BJ (cell line): Measurements from ENCODE around the gene UQCC2. TPM values are rescaled to one million over a fixed set of nuclear protein-coding genes. Genes with fewer than 3 reads are reported as not detected.
A peak's percentile ranks its signal among the peaks of the same experiment; 100 is the strongest.

Experiments used
- CTCF ChIA-PET: fragments of 350-600 bp; formaldehyde crosslinking; extraction: SDS; loops from one replicate; lab custom pipeline; 2021; ENCODE audit warnings: antibody characterized with exemption, inconsistent platforms; lab: Yijun Ruan, JAX
- POLR2A ChIA-PET: fragments of 300-600 bp; sonication (Branson Sonifier 250); formaldehyde crosslinking; extraction: SDS; loops from one replicate; lab custom pipeline; 2021; ENCODE audit warnings: antibody characterized with exemption; lab: Charles Lee
- DNase-seq: peaks from one replicate; pipeline ENCODE4 v3.0.0-alpha.2; 2011; ENCODE audit warnings: low read depth
- H3K27me3 ChIP-seq: 2 replicates; pipeline ENCODE4 v1.6.0; 2011; ENCODE audit warnings: low read length; ENCODE audit not compliant: control insufficient read depth, insufficient read depth
- H3K36me3 ChIP-seq: 2 replicates; pipeline ENCODE4 v1.5.1; 2011; ENCODE audit warnings: low read length; ENCODE audit not compliant: control insufficient read depth, insufficient read depth
- H3K4me3 ChIP-seq: 2 replicates; pipeline ENCODE4 v1.5.1; 2011; ENCODE audit warnings: low read depth, mild to moderate bottlenecking, control low read depth, low read length
- polyA plus RNA-seq: library from polyadenylated mRNA; depleted of rRNA; stranded (reverse); fragments of >200 nt; gene quantifications from 2 replicates; pipeline ENCODE4 v1.2.3, GENCODE V29; 2011
- TF ChIP-seq, protein P1 (sequence below): IDR thresholded peaks from 2 replicates; pipeline ENCODE4 v1.5.1; 2011; ENCODE audit warnings: low read depth, mild to moderate bottlenecking, control low read depth, inconsistent platforms, low read length, moderate library complexity; ENCODE audit not compliant: insufficient read depth

The UQCC2 gene
- polyA plus RNA-seq, 1 experiment: 51.7 TPM

DNA sequence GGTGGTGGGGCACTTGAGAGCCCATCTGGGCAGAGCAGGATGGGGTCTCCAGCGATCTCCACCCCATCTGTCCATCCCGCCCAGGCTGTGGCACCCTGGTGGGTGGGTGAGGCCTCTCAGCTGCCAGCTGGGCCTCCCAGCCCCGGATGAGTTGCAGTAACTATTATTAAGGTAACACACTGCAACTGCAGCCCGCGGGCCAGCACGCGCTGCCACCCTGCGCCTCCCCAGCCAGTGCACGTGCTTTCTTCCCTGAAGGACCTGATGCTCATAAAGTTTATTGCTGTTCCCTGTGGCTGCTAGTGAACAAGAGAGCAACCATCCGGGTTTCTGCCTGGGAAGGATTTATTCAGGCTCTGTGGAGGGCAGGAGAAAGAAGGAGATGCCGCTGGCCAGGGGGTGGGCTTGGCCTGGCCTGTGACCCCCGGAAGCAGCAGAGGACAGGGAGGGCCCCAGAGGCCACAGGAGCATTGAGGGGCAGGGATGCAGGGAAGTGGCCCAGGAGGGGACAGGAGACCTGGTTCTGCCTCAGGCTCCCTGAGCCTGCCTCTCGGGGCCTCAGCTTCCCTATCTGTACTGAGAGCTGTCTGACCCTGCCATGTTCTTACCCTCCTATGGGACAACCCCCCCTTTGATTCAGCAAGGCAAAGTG, 33.5 kb upstream of the UQCC2 start:
- CTCF ChIA-PET: interaction anchor here (0.5 to 24.3 kb wide), 24 partner anchors 9 to 590 kb away, joined by 3 to 567 read pairs (median 6); partner anchors contain the start of gene UQCC2
- Histone ChIP-seq H3K36me3 (no peaks in the 10 kb centered on the region), H3K27me3 (no peaks in the 10 kb centered on the region), H3K4me3 (no peak overlapping the region)
- no peak for DNase-seq
- TF ChIP-seq, protein P1, sequence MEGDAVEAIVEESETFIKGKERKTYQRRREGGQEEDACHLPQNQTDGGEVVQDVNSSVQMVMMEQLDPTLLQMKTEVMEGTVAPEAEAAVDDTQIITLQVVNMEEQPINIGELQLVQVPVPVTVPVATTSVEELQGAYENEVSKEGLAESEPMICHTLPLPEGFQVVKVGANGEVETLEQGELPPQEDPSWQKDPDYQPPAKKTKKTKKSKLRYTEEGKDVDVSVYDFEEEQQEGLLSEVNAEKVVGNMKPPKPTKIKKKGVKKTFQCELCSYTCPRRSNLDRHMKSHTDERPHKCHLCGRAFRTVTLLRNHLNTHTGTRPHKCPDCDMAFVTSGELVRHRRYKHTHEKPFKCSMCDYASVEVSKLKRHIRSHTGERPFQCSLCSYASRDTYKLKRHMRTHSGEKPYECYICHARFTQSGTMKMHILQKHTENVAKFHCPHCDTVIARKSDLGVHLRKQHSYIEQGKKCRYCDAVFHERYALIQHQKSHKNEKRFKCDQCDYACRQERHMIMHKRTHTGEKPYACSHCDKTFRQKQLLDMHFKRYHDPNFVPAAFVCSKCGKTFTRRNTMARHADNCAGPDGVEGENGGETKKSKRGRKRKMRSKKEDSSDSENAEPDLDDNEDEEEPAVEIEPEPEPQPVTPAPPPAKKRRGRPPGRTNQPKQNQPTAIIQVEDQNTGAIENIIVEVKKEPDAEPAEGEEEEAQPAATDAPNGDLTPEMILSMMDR: no peak
- POLR2A ChIA-PET: no interaction called here

DNA sequence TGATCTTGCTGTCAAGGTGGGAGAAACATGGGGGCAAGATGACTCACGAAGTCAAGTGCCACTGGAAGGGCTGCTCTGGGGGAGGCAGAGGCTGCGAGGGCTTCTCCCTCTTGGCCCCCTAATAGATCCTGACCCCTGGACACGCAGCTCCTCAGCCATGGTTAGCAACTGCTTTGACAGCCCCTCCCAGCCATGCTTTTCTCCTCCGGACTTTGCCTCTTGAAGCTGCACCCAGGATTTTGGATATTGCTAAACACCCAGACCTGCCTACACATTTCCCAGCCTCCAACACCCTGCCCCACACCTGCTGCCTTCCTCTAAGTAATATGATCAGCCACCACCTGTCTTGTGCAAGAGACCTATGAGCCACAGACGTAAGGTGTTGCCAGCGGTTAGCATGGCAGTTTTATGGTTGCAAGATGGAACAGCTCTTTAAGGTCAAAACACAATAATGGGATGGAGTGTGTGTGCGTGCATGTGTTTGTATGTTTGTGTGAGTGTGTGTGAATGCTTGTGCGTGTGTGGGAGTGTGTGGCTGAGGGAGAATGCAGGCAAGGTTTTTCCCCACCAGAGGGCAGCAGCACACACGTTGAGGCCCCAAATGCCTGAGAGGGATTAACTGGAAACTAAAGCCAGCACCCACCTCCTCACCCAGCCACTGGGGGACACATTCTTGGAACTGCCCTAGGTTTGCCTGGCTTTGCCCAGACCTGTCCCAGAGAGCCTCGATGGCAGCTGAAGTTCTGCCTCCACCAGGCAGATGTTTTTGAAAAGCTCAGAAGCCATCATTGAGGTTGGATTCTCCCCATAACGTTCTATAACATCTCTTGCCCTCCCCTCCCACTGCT, 32.7 kb upstream of the UQCC2 start:
- Histone ChIP-seq H3K4me3 (no peak overlapping the region), H3K36me3 (no peaks in the 10 kb centered on the region), H3K27me3 (no peaks in the 10 kb centered on the region)
- no peak for DNase-seq
- TF ChIP-seq, protein P1: peak; percentile 93
- CTCF ChIA-PET: interaction anchor here (0.5 to 24.3 kb wide), 29 partner anchors 8 to 590 kb away, joined by 3 to 567 read pairs (median 5); partner anchors contain the start of gene UQCC2
- POLR2A ChIA-PET: no interaction called here

DNA sequence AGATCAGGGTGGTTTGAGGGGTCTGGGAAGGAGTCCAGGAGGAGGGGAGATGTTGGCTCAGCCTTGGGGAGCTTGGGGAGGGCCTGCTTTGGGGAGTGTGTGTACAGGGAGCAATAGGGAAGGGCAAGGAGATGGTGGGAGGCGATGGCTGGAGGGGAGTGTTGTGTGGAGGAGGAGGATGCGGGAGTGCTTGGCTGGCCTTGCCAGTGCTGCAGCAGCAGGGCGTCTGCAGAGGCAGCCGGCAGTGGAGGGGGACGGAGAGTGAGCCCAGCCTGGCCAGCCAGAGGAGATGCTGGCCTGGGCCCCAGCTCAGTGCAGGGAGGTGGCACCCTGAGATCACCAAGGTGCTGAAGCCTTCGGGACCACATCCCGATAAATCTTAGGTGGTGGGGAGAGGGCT, 31.3 kb upstream of the UQCC2 start:
- CTCF ChIA-PET: interaction anchor here (0.9 to 24.3 kb wide), 12 partner anchors 10 to 412 kb away, joined by 3 to 567 read pairs (median 15); partner anchors contain the start of gene UQCC2
- no peaks in the 10 kb centered on the region for H3K36me3 ChIP-seq
- H3K4me3 ChIP-seq: no peak overlapping the region
- no peak for DNase-seq
- TF ChIP-seq, protein P1: no peak
- POLR2A ChIA-PET: no interaction called here
- H3K27me3 ChIP-seq: no peaks in the 10 kb centered on the region

DNA sequence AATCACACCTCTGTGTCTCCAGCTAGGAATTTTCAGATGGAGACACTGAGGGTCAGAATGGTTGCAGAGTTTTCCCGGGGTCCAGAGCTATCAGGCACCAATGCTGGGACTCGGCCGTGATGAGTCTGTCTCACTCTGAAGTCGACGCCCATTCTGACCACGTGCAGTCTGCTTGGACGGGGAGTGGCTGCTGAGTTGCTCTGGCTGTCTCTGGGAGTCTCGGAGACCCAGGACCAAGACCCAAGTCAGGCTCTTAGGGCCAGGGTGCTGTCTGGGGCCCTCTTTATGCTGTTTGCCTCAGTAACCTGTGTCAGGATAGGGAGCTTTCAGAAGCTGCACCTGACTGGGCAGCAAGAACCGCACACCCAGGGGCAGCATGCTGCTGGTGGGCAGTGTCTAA, 30.6 kb upstream of the UQCC2 start:
- TF ChIP-seq, protein P1: no peak
- POLR2A ChIA-PET: no interaction called here
- Histone ChIP-seq H3K27me3 (no peaks in the 10 kb centered on the region), H3K36me3 (no peaks in the 10 kb centered on the region), H3K4me3 (no peak overlapping the region)
- DNase-seq: no peak
- CTCF ChIA-PET: interaction anchor here (0.8 to 24.3 kb wide), 4 partner anchors 23 to 413 kb away, joined by 3 to 567 read pairs (median 42); partner anchors contain the start of gene UQCC2

DNA sequence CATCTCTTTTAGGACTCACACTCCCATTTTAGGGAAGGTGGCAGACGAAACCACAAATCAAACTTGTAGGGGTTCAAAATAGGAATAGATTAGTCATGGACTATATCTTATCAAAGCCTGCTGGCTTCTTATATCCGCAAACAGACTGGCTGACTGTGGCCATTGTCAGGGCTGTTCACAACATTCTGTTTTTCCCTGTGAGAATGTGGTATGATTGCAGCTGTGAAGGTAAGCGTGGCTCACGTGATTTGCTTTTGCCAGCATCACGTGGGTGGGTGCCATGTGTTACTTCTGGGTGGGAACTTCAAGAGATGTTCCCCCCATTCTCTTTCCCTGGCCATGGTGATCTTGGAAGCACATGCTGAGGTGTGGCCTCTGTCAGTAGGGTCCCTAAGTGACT, 29.3 kb upstream of the UQCC2 start:
- Histone ChIP-seq H3K27me3 (no peaks in the 10 kb centered on the region), H3K36me3 (no peaks in the 10 kb centered on the region), H3K4me3 (no peak overlapping the region)
- ChIA-PET POLR2A (no interaction called here), CTCF (interaction anchor here (0.6 to 24.3 kb wide), 4 partner anchors 12 to 1839 kb away, joined by 3 to 567 read pairs (median 40); partner anchors contain the start of gene UQCC2)
- DNase-seq: no peak
- TF ChIP-seq, protein P1: no peak
